ENCODE results near the gene DNPH1. TPM values are rescaled to one million over a fixed set of nuclear protein-coding genes. Genes with fewer than 3 reads are reported as not detected.
A peak's percentile ranks its signal among the peaks of the same experiment; 100 is the strongest.

The DNPH1 gene
- total RNA-seq, 6 experiments from 2014 or later: 38.3 to 56.3 (median 49.1) TPM

DNA sequence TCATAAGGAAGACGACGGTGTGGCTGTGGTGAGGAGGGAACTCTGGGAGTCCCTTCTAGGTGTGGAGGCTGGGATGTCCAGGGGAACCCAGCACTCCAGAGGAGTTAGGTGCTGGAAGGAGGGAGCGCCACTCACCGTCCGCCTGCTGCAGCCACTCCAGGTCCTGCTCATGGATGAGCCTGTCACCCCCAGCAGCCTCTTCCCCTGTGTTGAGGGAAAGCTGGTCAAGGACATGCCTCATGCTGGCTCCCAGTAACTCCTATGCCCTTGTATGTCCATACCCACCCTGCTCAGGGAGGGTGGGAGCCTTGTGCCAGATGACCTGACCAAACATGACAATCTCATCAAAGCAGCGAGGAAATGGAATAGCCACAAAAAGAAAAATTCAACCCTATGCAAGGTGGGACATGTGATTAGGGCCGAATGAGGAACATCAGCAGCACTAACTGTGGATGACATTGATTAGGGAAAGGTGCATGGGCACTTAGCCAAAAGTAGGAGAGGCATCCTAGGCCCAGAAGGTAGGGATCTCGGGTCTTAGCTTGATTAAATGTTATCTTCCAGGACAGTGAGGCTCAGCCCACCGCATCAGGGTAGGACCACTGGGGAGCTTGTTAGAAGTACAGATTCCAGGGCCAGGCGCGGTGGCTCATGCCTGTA, 3.0 kb downstream of the DNPH1 start:
- Mint-ChIP-seq H3K4me1 (ENCODE audit: low read depth) (peaks cover 28% of the 10 kb centered on the region), H3K27ac (no peak overlapping the region), H3K36me3 (ENCODE audit: low read depth) (peaks cover 7% of the 10 kb centered on the region), H3K27me3 (ENCODE audit: insufficient read depth) (peaks cover 4% of the 10 kb centered on the region), H3K4me3 (no peak overlapping the region), H3K9me3 (no peaks in the 10 kb centered on the region)
- no peak for DNase-seq
- TF ChIP-seq, protein P1, sequence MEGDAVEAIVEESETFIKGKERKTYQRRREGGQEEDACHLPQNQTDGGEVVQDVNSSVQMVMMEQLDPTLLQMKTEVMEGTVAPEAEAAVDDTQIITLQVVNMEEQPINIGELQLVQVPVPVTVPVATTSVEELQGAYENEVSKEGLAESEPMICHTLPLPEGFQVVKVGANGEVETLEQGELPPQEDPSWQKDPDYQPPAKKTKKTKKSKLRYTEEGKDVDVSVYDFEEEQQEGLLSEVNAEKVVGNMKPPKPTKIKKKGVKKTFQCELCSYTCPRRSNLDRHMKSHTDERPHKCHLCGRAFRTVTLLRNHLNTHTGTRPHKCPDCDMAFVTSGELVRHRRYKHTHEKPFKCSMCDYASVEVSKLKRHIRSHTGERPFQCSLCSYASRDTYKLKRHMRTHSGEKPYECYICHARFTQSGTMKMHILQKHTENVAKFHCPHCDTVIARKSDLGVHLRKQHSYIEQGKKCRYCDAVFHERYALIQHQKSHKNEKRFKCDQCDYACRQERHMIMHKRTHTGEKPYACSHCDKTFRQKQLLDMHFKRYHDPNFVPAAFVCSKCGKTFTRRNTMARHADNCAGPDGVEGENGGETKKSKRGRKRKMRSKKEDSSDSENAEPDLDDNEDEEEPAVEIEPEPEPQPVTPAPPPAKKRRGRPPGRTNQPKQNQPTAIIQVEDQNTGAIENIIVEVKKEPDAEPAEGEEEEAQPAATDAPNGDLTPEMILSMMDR (IDR thresholded peaks at IDR 0.05): no peak

DNA sequence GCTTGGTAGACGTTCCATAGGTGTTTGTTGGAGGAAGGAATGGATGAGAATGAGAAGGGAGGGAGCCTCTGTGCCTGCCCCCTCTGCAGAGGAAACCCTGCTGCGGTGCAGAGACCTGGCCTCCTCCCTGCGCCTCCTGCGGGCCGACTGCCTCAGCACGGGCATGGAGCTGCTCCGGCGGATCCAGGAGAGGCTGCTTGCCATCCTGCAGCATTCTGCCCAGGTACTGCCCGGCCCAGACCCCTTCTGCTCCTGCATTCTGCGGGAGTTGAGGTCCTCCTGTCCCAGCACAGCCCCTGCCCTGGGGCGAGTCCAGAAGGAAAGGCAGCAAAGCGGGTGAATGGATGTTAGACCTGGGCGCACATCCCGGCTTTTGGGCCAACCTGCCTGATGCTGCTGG, 6.1 kb downstream of the DNPH1 start:
- H3K27me3 Mint-ChIP-seq (ENCODE audit: insufficient read depth): peaks cover 1% of the 10 kb centered on the region
- no peak for DNase-seq
- H3K27ac Mint-ChIP-seq: no peak overlapping the region
- peaks cover 18% of the 10 kb centered on the region for H3K4me1 Mint-ChIP-seq (ENCODE audit: low read depth)
- TF ChIP-seq, protein P1 (IDR thresholded peaks at IDR 0.05): no peak
- H3K4me3 Mint-ChIP-seq: no peak overlapping the region
- peaks cover 13% of the 10 kb centered on the region for H3K36me3 Mint-ChIP-seq (ENCODE audit: low read depth)
- H3K9me3 Mint-ChIP-seq: no peaks in the 10 kb centered on the region

DNA sequence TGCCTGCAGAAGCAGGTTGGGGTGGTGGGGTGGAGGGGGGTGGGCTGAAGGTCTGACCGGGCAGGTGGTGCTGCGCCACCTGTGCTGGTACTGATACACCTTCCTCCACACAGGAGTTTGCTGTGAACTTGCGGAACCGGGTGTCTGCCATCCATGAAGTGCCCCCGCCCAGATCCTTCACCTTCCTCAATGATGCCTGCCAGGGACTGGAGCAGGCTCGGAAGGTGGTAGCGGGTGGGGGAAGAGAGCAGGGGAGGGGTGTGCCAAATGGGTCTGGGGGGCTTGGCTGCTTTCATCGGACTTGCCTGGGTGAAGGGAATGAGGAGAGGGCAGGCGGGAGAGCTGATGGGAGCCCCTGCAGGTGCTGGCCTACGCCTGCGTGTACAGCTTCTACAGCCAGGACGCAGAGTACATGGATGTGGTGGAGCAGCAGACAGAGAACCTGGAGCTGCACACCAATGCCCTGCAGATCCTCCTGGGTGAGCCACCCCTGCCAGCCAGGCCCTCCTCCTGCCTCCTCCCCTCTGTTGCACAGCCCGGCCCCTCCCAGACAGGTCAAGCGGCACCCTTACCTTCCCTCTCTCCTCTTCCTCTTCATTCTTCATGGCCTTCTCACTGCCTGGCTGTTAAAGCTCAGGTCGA, 6.7 kb downstream of the DNPH1 start:
- H3K36me3 Mint-ChIP-seq (ENCODE audit: low read depth): peaks cover 13% of the 10 kb centered on the region
- no peak overlapping the region for H3K27ac Mint-ChIP-seq
- peaks cover 18% of the 10 kb centered on the region for H3K4me1 Mint-ChIP-seq (ENCODE audit: low read depth)
- TF ChIP-seq, protein P1 (IDR thresholded peaks at IDR 0.05): no peak
- DNase-seq: no peak
- no peaks in the 10 kb centered on the region; the same call in 1 of the 2 replicates for H3K27me3 Mint-ChIP-seq (ENCODE audit: insufficient read depth)
- H3K4me3 Mint-ChIP-seq: no peak overlapping the region
- H3K9me3 Mint-ChIP-seq: no peaks in the 10 kb centered on the region

DNA sequence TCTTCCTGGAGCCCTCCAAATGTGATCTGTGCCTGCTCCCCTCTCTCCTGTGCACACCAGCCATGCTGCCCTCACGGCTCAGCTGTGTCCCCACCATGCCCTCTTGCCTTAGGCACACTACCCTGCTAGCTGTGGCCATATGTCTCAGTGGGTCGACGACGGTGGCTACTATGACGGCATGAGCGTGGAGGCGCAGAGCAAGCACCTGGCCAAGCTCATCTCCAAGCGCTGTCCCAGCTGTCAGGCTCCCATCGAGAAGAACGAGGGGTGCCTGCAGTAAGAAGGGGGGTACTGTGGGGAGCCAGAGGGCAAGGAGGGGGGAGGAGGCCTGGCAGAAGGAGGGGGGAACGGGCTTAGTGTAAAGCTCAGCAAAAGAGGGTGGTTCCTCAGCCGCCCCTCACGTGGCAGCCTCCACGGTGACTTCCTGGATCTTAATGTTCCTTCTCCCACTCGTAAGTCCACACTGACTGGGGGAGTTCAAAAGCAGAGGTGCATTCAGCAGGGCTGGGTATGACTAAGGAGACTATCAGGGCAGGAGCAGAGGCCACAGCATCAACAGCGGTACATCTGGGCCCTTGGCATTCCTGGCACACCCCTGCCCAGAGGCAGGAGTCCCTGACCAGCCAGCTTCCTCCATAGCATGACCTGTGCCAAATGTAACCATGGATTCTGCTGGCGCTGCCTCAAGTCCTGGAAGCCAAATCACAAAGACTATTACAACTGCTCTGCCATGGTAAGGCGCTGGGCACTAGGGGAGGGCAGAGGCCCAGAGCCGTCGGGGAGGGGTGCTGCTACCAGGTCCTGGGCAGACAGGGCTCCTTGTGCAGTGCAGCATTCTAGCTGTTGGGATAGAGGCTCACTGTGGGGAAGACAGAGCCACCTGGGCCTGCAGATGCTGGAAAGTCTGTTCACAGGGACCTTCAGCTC, 8.0 kb downstream of the DNPH1 start:
- Mint-ChIP-seq H3K36me3 (ENCODE audit: low read depth) (peaks cover 9% of the 10 kb centered on the region; the same call in 1 of the 2 replicates), H3K4me1 (ENCODE audit: low read depth) (peaks cover 18% of the 10 kb centered on the region), H3K27me3 (ENCODE audit: insufficient read depth) (no peaks in the 10 kb centered on the region; the same call in 1 of the 2 replicates), H3K9me3 (no peaks in the 10 kb centered on the region), H3K27ac (no peak overlapping the region), H3K4me3 (no peak overlapping the region)
- peak; percentile 5 for DNase-seq
- TF ChIP-seq, protein P1 (IDR thresholded peaks at IDR 0.05): no peak

DNA sequence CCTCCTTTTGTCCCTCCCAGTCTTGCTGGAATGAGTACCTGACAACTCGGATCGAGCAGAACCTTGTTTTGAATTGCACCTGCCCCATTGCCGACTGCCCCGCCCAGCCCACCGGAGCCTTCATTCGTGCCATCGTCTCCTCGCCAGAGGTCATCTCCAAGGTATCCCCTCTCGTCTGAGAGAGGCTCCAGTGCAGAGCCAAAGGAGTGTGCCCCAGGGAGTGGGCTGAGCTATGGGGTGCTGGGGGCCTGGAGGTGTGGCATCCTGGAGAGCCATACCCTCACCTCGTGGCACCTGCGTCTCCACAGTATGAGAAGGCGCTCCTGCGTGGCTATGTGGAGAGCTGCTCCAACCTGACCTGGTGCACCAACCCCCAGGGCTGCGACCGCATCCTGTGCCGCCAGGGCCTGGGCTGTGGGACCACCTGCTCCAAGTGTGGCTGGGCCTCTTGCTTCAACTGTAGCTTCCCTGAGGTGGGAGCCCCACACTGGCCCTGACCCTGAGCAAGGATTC, 8.8 kb downstream of the DNPH1 start:
- TF ChIP-seq, protein P1 (IDR thresholded peaks at IDR 0.05): no peak
- peaks cover 8% of the 10 kb centered on the region for H3K36me3 Mint-ChIP-seq (ENCODE audit: low read depth)
- no peaks in the 10 kb centered on the region for H3K9me3 Mint-ChIP-seq
- no peak overlapping the region for H3K4me3 Mint-ChIP-seq
- no peak overlapping the region for H3K27ac Mint-ChIP-seq
- peaks cover 15% of the 10 kb centered on the region for H3K4me1 Mint-ChIP-seq (ENCODE audit: low read depth)
- no peaks in the 10 kb centered on the region; the same call in 1 of the 2 replicates for H3K27me3 Mint-ChIP-seq (ENCODE audit: insufficient read depth)
- DNase-seq: no peak
